HG02678 (cell line): ENCODE data around the gene PHTF2.
"Not testable (repeated sequence)": the region's sequence is repeated elsewhere in the genome, so short reads cannot be mapped to it uniquely, and the experiment has no call there.

Source experiments
- ATAC-seq: cut with Tn5 transposase; IDR thresholded peaks from one replicate; pipeline ENCODE4 v1.9.1; 2021; ENCODE audit warnings: mild to moderate bottlenecking, moderate library complexity; ENCODE audit not compliant: unreplicated experiment

The PHTF2 gene

DNA sequence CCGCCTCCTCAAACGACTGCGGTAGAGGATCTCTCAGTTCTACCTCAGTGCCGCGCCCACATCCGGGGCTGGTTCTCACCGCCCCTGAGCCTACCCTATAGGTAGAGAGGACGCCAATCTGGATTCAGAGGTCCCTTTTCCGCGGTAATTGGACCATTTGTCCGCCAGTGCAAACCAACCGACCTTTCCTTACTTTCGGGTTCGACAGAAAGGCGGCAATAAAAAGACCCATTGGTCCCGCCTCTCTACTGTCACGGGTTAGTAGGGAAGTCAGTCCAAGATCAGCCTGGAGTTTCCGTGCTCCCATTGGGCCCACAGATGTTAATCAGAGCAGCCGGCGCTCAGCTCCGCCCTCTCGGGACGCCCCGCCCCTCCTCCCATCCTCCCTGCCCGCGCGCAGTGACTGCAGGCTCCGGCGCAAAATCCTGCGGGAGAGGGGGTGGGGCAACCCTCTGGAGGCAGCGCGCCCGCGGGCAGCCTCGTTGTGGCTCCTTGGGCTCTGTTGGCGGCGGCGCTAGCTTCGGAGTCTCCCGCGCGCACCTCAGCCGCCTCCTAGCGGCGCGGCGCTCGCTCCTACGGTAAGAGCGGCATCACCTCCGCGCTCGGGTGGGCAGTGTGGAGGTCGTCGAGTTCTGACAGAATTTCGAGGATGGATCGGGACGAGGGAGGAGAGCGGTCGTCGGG lies at the start of gene PHTF2, which contains the start of gene TMEM60:
PHTF2 (plus strand) TSS at position 380 of the 684 bp plus-strand sequence.
TMEM60 (minus strand) TSS at position 41 of the 684 bp plus-strand sequence. CDS start 4,061 bp downstream, outside the sequence.
- peak; percentile 90 for ATAC-seq

GRCh38 chr7:77752016-77752415 lies 46.6 kb upstream of the PHTF2 start:
- ATAC-seq: no peak

DNA sequence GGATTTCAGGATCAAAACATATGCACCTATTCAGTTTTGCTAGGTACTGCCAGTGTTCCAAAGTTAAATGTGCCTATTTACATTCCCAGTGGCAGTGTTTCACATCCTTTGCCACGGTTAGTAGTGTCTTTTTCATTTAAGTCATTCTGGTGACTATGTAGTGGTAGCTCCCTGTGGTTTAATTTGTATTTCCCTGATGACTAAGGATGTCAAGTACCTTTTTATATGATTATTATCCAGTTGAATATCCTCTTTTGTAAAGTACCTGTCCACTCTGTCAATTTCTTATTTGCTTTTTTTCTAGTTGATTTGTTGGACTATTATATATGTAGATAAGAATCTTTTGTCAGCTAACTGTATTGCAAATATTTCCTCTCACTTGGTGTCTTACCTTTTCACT lies 45.4 kb upstream of the PHTF2 start:
- no peak for ATAC-seq

DNA sequence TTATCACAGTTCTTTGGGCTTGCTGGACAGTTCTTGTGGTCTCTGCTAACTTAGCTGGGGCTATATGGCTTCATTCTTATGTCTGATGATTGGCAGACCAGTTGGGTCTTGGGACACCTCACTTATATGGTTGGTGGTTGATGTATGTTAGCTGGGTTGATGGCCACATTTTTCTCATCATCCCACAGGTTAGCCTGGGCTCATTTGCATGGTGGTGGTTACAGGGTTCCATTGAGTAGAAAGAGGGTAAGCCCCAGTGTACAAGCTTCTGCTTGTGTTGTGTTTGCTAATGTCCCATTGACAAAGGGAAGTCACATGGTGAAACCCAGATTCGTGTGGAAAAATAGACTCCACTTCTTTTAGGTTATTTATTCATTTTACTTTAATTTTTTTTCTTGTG lies 41.0 kb upstream of the PHTF2 start:
- peak; percentile 87 for ATAC-seq

DNA sequence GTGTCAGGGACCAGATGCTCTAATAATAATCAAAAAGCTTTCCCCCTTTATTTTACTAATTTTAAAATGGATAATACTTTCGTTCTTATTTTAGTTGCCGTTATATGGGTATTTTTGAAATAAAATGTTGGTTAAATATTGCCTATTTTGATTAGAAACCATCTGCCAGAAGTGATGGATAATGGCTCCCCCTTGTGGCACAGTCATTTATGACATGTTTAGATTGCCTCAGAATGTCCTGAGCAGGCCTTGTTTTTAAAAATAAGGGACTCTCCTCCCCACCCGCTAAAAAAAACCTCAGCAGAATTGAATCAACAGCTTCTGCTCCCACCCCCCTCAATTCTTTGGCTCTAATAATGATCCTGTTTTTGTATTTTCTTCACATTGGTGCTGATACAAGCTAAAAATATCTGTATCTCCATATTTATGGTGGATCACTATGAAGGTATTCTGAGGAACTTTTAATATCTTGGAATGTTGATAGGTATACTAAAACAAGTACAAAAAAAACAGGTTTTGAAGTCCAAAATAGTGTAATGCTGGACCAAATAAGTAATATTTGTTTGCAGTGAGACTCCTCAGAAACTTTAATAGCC lies 39.2 kb upstream of the PHTF2 start:
- ATAC-seq: no peak

- ATAC-seq: no peak
These were observed 37.6 kb upstream of the PHTF2 start for GRCh38 chr7:77760809-77761453.

GRCh38 chr7:77765481-77765880 lies 33.1 kb upstream of the PHTF2 start:
- ATAC-seq: no peak

GRCh38 chr7:77765906-77766800 lies 32.4 kb upstream of the PHTF2 start:
- no peak for ATAC-seq

- ATAC-seq: no peak
These were observed 31.6 kb upstream of the PHTF2 start for GRCh38 chr7:77766801-77767605.

DNA sequence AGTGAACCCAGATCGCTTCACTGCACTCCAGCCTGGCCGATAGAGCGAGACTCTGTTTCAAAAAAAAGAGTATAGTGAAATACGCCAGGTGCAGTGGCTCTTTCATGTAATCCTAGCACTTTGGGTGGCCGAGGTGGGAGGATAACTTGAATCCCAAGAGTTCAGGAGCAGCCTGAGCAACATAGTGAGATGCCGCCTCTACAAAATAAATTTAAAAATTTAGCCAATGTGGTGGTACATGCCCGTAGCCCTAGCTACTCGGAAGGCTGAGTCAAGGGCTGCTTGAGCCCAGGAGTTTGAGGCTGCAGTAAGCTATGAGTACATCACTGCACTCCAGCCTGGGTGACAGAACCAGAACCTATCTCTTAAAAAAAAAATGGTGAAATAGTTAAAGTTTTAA lies 28.3 kb upstream of the PHTF2 start:
- no peak for ATAC-seq

- ATAC-seq: no peak
These were observed 26.7 kb upstream of the PHTF2 start for GRCh38 chr7:77771901-77772300.

DNA sequence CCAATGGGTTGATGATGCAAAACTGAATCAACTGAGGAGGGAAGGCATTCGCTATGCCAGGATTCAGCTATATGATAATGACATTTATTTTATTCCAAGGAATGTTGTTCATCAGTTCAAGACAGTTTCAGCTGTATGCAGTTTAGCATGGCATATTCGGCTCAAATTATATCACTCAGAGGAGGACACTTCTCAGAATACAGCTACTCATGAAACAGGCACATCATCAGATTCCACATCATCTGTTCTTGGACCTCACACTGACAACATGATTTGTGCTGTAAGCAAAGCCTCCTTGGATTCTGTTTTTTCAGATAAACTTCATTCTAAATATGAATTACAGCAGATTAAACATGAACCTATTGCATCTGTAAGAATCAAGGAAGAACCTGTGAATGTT lies 20.0 kb upstream of the PHTF2 start:
- ATAC-seq: no peak

DNA sequence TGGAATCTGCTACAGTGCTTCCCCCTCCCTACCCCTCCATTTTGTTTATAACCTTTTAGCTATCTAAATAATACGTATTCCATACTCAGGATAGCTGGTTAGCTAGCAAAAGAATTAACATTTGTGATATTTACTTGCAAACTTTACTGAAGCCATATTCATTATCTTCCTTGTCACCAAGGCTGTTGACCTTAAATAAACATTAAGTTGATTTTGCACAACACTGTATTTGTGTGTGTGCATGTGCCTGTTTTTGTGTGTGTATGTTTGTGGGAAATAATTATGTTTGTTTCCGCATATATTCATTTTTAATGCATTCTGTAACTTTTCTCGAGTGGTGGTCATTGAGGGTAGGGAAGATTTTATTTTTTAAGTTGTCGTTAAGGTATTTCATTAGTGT lies 16.2 kb upstream of the PHTF2 start:
- no peak for ATAC-seq

GRCh38 chr7:77783111-77783510 lies 15.5 kb upstream of the PHTF2 start:
- ATAC-seq: no peak

DNA sequence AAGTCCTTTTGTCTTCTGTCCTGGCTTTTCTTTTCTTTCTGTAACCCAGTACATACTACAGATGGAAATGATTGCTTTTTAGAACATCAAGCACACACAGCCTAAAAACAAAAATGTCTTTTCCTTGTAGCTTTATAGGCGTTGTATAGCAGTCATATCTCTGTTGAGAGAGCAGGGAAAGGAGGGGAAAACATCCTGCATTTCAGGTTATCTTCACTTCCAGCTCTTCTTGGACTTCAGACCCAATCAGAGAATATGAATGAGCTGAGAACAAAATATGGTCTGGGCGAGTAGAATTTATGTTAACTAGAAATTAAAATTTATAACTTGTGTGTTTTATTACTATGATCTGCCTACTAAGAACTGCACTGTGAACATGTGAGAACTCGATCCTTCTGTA lies 15.0 kb upstream of the PHTF2 start:
- ATAC-seq: no peak

DNA sequence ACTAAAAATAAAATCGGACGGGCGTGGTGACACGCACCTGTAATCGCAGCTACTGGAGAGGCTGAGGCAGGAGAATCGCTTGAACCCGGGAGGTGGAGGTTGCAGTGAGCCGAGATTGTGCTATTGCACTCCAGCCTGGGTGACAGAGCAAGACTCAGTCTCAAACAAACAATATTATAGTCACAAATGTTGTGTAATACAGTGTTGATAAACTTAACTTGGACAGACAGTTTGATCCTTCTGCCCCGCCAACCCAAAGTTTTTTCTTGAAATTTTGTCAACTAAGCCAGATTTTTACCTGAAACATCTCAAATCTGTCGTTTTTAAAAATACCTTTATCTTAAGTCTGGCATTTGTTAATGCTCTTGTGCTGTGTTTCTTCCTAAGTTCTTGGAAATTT lies 14.1 kb upstream of the PHTF2 start:
- ATAC-seq: not testable (repeated sequence)

DNA sequence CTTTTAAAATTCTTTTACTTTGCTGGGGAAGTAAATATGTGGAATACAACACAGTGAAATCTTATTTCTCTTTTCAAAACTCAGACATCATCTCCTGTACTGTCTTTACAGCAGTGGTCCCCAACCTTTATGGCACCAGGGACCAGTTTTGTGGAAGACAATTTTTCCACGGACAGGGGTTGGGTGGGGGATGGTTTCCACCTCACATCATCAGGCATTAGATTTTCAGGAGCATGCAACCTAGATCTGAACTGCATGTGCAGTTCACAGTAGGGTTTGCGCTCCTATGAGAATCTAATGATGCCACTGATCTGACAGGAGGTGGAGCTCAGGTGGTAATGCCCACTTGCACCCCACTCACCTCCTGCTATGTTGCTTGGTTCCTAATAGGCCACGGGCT lies 12.6 kb upstream of the PHTF2 start:
- ATAC-seq: no peak

DNA sequence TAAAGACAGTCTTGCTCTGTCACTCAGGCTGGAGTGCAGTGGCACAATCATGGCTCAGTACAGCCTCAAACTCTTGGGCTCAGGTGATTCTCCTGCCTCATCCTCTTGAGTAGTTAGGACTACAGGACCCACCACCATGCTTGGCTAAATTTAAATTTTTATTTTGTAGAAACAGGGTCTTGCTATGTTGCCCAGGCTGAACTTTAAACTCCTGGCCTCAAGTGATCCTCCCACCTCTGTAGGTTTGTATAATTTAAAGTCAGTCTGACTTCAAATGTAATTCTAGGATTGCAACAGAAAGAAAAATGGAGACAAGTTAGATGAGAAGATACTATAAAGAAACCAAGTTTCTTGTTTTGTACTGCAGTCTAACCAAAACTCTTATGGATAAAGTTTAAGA lies 11.8 kb upstream of the PHTF2 start:
- no peak for ATAC-seq

DNA sequence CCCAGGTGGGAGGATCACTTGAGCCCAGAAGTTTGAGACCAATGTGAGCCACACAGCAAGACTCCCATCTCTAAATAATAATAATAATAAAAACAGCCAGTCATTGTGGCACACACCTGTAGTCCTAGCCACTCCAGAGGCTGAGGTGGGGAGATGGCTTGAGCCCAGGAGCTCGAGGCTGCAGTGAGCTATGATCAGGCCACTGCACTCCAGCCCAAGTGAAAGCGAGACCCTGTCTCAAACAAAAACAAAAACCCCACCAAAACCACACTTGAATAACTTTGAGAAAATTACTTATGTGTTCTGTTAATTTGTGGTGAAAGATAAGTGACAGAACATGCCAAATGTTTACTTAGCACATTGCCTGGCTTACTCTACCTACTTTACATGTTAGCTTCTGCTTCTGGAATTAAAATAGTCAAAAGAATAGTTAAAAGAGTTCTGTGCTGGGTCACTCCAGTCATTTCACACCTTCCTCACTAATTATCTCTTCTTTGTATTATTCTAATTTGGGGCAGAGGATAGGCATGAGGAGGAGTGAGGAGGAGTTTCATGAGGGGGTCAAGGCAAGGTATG lies 10.2 kb upstream of the PHTF2 start:
- peak; percentile 37 for ATAC-seq

- no peak for ATAC-seq
These were observed 7.2 kb upstream of the PHTF2 start for GRCh38 chr7:77791336-77791735.
